GM18909 (cell line): ENCODE measurements around the gene CXCL10.
A peak's percentile ranks its signal among the peaks of the same experiment; 100 is the strongest.

Source experiments
- ATAC-seq: cut with Tn5 transposase; IDR thresholded peaks from one replicate; pipeline ENCODE4 v1.9.1; 2021; ENCODE audit warnings: mild to moderate bottlenecking; ENCODE audit not compliant: unreplicated experiment, poor library complexity

Gene CXCL10

DNA sequence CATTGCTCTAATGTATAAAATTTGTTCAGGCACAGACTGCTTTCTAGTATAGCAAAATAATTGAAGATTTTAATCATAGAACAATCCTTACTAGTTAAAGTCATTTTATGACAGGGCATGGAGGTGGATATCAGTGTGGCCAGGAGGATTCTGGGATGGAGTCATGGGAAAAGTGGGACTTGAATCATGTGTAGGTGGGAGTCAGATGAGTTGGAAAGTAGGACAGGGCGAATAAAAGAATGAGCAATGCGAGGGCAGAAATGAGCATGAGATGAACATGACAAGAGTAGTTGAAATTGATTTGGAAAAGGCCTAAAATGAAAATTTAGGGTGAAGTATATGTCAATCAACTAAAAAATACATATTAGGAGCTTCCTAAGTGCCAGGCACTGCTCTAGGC is 25.4 kb downstream of the CXCL10 start:
- no peak for ATAC-seq

DNA sequence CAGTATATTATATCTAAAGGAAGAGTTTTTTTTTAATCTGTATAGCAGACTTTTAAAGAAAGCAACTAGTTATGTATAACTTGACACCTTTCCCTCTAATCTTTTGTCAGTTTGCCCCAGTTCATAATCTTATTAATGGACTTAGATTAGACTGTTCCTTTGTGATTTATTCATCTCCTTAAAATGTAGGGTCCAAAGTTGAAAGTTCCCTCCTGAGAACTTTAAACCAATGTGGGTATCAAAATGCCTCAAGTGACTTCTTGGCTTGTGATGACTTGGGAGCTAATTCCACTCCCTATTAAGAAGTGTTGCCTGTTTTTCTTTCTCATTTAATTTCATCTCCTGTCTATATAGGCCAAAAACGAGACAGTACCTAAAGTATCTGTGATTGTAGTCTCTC is 26.2 kb downstream of the CXCL10 start:
- no peak for ATAC-seq

DNA sequence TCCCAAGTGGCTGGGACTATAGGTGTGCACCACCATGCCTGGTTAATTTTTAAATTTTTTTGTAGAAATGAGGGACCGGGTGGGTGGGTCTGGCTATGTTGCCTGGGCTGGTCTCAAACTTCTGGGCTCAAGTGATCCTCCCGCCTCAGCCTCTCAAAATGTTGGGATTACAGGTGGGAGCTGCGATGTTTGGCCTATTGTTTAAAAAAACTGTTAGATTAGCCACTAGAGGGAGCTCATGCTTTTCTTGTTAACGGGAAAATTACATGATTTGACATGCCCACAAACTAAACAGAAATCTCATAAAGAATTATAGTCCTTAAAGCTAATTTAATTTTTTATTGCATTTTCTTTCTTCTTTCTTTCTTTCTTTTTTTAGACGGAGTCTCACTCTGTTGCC is 27.6 kb downstream of the CXCL10 start:
- ATAC-seq = no peak

DNA sequence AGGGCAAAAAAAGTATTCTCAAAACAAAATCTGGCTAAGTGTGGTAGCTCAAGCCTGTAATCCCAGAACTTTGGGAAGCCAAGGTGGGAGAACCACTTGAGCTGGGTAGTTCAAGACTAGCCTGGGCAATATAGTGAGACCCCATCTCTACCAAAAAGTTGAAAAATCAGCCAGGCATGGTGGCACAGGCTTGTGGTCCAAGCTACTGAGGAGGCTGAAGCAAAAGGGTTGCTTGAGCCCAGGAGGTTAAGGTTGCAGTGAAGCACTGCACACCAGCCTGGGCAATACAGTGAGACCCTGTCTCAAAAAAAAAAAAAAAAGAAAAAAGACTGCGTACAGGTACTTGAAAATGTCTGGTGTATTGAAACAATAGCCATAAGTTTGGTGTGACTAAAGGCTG is 30.8 kb downstream of the CXCL10 start:
- no peak for ATAC-seq

GRCh38 chr4:75989846-75990528 is 33.3 kb downstream of the CXCL10 start:
- ATAC-seq = peak; percentile 8

DNA sequence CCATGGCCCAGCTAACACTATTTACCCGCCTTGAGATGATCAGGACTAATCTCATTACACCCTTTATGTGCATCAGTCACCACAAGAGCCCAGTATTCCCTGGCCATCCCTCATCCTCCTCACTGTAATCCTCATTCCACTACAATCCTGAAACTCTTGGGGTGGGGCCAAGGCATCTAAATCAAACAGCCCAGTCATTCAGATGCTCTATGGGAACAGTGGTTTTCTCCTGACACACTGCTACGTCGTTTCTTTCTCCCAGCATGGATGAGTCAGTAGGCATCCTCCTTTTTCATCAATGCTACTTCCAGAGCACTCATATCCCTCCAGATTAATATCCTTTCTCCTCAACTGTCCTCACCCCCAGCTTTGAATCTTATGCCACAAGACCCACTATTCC is 38.2 kb downstream of the CXCL10 start:
- no peak for ATAC-seq

- no peak for ATAC-seq
Measured at GRCh38 chr4:75980576-75980975, 42.7 kb downstream of the CXCL10 start.

- no peak for ATAC-seq
Measured at GRCh38 chr4:75976177-75976576, 47.1 kb downstream of the CXCL10 start.

- ATAC-seq = no peak
Measured at GRCh38 chr4:75973766-75974165, 49.5 kb downstream of the CXCL10 start.
